Activated T-cell treated with anti-CD3 and anti-CD28 coated beads, Interleukin-2, amount 50 U/mL, for 4 hours (primary cell): ENCODE measurements around the gene IL22RA1. TPM values are rescaled to one million over a fixed set of nuclear protein-coding genes. Genes with fewer than 3 reads are reported as not detected.

Experiments used
- ATAC-seq, 2 donors: fragments of 200-7000 bp; cut with Tn5 transposase; one replicate each; pipeline ENCODE4 v1.10.0; 2021
- DNase-seq: peaks from one replicate; pipeline ENCODE4 v3.0.0-alpha.2; 2020
- H3K27me3 Mint-ChIP-seq: one replicate; pipeline ENCODE4 v1.8.0; 2021; ENCODE audit warnings: low read depth, mixed read lengths
- H3K36me3 Mint-ChIP-seq: one replicate; pipeline ENCODE4 v1.8.0; 2022; ENCODE audit warnings: mixed read lengths; ENCODE audit not compliant: insufficient read depth
- H3K4me1 Mint-ChIP-seq: one replicate; pipeline ENCODE4 v1.8.0; 2021; ENCODE audit warnings: low read depth, mixed read lengths
- H3K4me3 Mint-ChIP-seq: one replicate; pipeline ENCODE4 v1.8.0; 2021; ENCODE audit warnings: mild to moderate bottlenecking, moderate library complexity, mixed read lengths
- H3K9me3 Mint-ChIP-seq: one replicate; pipeline ENCODE4 v1.8.0; 2021; ENCODE audit warnings: mixed read lengths
- total RNA-seq, 3 donors: library from RNA; stranded (reverse); gene quantifications; one replicate each; pipeline ENCODE4 v1.2.1, GENCODE V29; 2021

IL22RA1 gene
- total RNA-seq, 3 donors from 2014 or later: 0.08 TPM; not detected in 2

DNA sequence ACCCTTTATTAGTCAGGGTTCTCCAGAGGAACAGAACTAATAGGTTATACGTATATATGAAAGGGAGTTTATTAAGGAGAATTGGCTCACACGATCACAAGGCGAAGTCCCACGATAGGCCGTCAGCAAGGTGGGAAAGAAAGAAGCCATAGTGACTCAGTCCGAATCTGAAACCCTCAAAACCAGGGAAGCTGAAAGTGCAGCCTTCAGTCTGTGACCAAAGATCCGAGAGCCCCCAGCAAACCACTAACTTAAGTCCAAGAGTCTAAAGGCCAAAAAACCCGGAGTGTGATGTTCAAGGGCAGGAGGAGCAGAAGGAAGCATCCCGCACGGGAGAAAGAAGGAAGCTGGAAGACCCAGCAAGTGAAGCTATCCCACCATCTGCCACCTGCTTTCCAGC lies 34.2 kb upstream of the IL22RA1 start:
- ATAC-seq (no peak), DNase-seq (no peak)
- Mint-ChIP-seq H3K27me3 (no peaks in the 10 kb centered on the region), H3K9me3 (no peaks in the 10 kb centered on the region), H3K4me1 (no peaks in the 10 kb centered on the region), H3K36me3 (peaks cover 5% of the 10 kb centered on the region), H3K4me3 (no peak overlapping the region)

GRCh38 chr1:24175033-24175755 lies 32.3 kb upstream of the IL22RA1 start:
- H3K27me3 Mint-ChIP-seq: no peaks in the 10 kb centered on the region

GRCh38 chr1:24173638-24174575 lies 31.0 kb upstream of the IL22RA1 start:
- H3K4me1 Mint-ChIP-seq: no peaks in the 10 kb centered on the region
- no peaks in the 10 kb centered on the region for H3K9me3 Mint-ChIP-seq
- ATAC-seq (no peak), DNase-seq (no peak)
- H3K4me3 Mint-ChIP-seq: no peak overlapping the region
- peaks cover 5% of the 10 kb centered on the region for H3K36me3 Mint-ChIP-seq
- H3K27me3 Mint-ChIP-seq: no peaks in the 10 kb centered on the region

More at GRCh38 chr1:24175033-24175755, 32.3 kb upstream of the IL22RA1 start:
- Mint-ChIP-seq H3K9me3 (no peaks in the 10 kb centered on the region), H3K4me3 (no peak overlapping the region), H3K36me3 (peaks cover 5% of the 10 kb centered on the region), H3K4me1 (no peaks in the 10 kb centered on the region)
- DNase-seq: no peak
- ATAC-seq: no peak

DNA sequence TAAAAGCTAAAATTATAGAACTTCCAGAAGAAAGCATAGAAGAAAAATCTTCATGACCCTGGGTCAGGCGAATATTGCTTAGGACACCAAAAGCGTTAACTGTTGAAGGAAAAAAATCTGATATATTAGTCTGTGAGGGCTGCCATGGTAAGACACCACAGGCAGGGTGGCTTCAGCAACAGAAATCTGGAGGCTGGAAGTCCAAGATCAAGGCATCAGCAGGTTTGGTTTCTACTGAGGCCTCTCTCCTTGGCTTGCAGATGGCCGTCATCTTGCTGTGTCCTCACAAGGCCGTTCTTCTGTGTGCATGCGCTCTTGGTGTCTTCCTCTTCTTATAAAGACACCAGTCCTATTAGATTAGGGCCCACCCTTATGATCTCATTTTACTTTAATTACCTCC lies 29.7 kb upstream of the IL22RA1 start:
- H3K4me1 Mint-ChIP-seq: no peaks in the 10 kb centered on the region

DNA sequence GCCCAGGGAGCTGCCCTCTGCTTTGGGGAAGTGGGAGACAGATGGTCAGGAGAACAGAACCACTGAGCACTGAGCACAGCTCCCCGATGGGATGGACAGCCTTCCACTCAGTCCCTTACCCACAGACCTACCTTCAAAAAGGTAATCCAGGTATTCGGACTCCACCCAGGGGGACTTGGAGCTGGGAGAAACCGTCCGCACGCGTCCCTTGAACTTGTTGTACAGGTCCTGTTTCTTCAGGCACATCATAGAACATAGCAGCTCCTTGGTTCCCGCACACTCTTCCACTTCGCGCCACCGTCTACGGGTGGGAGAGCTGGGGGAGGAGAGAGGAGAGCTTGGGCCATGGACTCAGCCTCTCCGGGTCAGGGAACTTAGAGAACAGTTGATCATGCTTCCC lies 26.3 kb upstream of the IL22RA1 start:
- Mint-ChIP-seq H3K9me3 (no peaks in the 10 kb centered on the region), H3K27me3 (no peaks in the 10 kb centered on the region), H3K4me1 (no peaks in the 10 kb centered on the region), H3K36me3 (peaks cover 12% of the 10 kb centered on the region), H3K4me3 (no peak overlapping the region)
- DNase-seq (no peak), ATAC-seq (no peak)

More for the DNA sequence above, 29.7 kb upstream of the IL22RA1 start:
- peaks cover 8% of the 10 kb centered on the region for H3K36me3 Mint-ChIP-seq
- no peaks in the 10 kb centered on the region for H3K27me3 Mint-ChIP-seq
- ATAC-seq: no peak
- no peaks in the 10 kb centered on the region for H3K9me3 Mint-ChIP-seq
- no peak overlapping the region for H3K4me3 Mint-ChIP-seq
- DNase-seq: no peak

GRCh38 chr1:24168245-24168644 lies 25.3 kb upstream of the IL22RA1 start:
- H3K9me3 Mint-ChIP-seq: no peaks in the 10 kb centered on the region
- H3K27me3 Mint-ChIP-seq: no peaks in the 10 kb centered on the region
- no peak for DNase-seq
- no peaks in the 10 kb centered on the region for H3K4me1 Mint-ChIP-seq
- no peak for ATAC-seq
- H3K4me3 Mint-ChIP-seq: no peak overlapping the region
- peaks cover 11% of the 10 kb centered on the region for H3K36me3 Mint-ChIP-seq

- Mint-ChIP-seq H3K4me3 (no peak overlapping the region), H3K36me3 (peaks cover 11% of the 10 kb centered on the region), H3K4me1 (no peaks in the 10 kb centered on the region), H3K9me3 (no peaks in the 10 kb centered on the region), H3K27me3 (no peaks in the 10 kb centered on the region)
- DNase-seq: no peak
- ATAC-seq: no peak
These were observed 24.1 kb upstream of the IL22RA1 start for GRCh38 chr1:24167008-24167407.

GRCh38 chr1:24165500-24165899 lies 22.6 kb upstream of the IL22RA1 start:
- DNase-seq: no peak
- no peaks in the 10 kb centered on the region for H3K4me1 Mint-ChIP-seq
- ATAC-seq: no peak
- no peaks in the 10 kb centered on the region for H3K9me3 Mint-ChIP-seq
- peaks cover 11% of the 10 kb centered on the region for H3K36me3 Mint-ChIP-seq
- no peak overlapping the region for H3K4me3 Mint-ChIP-seq
- no peaks in the 10 kb centered on the region for H3K27me3 Mint-ChIP-seq

DNA sequence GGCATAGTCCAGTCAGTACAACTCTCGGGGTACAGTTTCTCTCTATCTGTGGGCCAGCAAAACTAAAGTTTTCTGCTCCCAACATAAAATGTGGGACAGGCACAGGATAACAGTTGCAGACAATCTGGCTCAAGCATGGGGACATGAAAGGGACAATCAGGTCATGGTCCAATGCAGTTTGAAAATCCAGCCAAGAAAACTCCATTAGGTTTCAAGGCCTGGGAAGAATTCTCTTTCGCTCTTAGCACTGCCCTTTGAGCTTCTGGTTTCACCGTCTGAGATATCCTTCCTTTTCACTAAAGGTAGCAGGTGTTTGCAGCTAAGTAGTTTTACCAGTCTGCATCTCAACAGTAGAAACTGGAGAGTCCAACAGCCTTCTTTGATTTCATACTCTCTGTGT lies 21.1 kb upstream of the IL22RA1 start:
- Mint-ChIP-seq H3K4me1 (no peaks in the 10 kb centered on the region), H3K36me3 (peaks cover 11% of the 10 kb centered on the region), H3K27me3 (no peaks in the 10 kb centered on the region), H3K4me3 (no peak overlapping the region), H3K9me3 (no peaks in the 10 kb centered on the region)
- DNase-seq: no peak
- no peak for ATAC-seq

DNA sequence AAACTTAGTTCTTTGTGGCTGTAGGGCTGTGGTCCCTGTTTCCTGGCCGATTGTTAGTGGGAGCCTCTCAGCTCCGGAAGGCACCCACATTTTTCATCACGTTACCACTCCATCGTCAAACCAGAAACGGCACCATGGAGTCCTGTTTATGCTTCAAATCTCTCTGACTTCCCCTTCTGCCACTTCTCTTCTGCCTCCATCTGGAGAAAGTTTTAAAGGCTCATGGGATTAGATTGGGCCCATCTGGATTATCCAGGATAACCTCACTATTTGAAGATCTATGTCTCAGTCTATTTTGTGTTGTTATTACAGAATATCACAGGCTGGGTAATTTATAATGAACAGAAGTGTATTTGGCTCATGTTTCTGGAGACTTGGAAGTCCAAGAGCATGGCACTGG lies 19.3 kb upstream of the IL22RA1 start:
- H3K36me3 Mint-ChIP-seq: peaks cover 12% of the 10 kb centered on the region
- H3K4me3 Mint-ChIP-seq: no peak overlapping the region
- DNase-seq: no peak
- no peaks in the 10 kb centered on the region for H3K27me3 Mint-ChIP-seq
- H3K9me3 Mint-ChIP-seq: no peaks in the 10 kb centered on the region
- ATAC-seq: no peak
- no peaks in the 10 kb centered on the region for H3K4me1 Mint-ChIP-seq

- DNase-seq: no peak
- no peak for ATAC-seq
These were observed 18.3 kb upstream of the IL22RA1 start for GRCh38 chr1:24161270-24161669.

GRCh38 chr1:24159366-24159765 lies 16.4 kb upstream of the IL22RA1 start:
- Mint-ChIP-seq H3K36me3 (peaks cover 4% of the 10 kb centered on the region), H3K27me3 (no peaks in the 10 kb centered on the region), H3K9me3 (no peaks in the 10 kb centered on the region), H3K4me3 (no peak overlapping the region), H3K4me1 (no peaks in the 10 kb centered on the region)
- no peak for ATAC-seq
- DNase-seq: no peak

More at GRCh38 chr1:24161270-24161669, 18.3 kb upstream of the IL22RA1 start:
- no peaks in the 10 kb centered on the region for H3K9me3 Mint-ChIP-seq
- H3K27me3 Mint-ChIP-seq: no peaks in the 10 kb centered on the region
- H3K4me1 Mint-ChIP-seq: no peaks in the 10 kb centered on the region
- H3K4me3 Mint-ChIP-seq: no peak overlapping the region
- H3K36me3 Mint-ChIP-seq: peaks cover 12% of the 10 kb centered on the region

DNA sequence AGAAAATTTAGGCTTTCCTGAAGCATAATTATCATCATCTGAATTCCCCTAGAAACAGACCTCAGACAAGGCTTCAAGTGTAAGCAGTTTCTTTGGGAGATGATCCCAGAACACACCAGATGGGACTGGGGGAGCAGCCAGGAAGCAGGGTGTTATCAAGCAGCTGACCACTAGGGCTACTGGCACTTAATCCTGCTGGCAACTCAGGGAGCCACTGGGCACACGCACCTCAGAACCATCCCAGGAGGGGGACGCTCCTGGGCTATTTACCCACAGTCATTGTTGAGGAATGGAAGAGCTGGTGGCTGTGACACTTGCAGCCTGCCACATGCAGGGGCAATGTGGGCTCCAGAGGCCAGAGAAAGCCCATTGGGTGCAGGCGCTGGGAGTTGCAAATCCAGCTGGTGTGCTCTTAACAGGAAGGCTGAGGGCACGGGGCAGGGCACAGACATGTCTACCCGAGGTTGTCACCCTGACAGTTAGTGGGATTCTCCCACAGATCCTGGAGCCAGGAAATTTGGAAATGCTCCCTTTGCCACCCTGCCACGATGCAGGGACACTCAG lies 15.1 kb upstream of the IL22RA1 start:
- DNase-seq: no peak
- ATAC-seq: no peak
- Mint-ChIP-seq H3K36me3 (peaks cover 4% of the 10 kb centered on the region), H3K27me3 (peaks cover 7% of the 10 kb centered on the region), H3K4me3 (no peak overlapping the region), H3K9me3 (no peaks in the 10 kb centered on the region), H3K4me1 (no peaks in the 10 kb centered on the region)

GRCh38 chr1:24156542-24157260 lies 13.8 kb upstream of the IL22RA1 start:
- Mint-ChIP-seq H3K4me3 (no peak overlapping the region), H3K9me3 (no peaks in the 10 kb centered on the region), H3K27me3 (peaks cover 11% of the 10 kb centered on the region), H3K4me1 (no peaks in the 10 kb centered on the region), H3K36me3 (peaks cover 4% of the 10 kb centered on the region)
- DNase-seq (no peak), ATAC-seq (no peak)
